Activated CD8-positive, alpha-beta memory T cell treated with anti-CD3 and anti-CD28 coated beads for 48 hours (primary cell): ENCODE measurements around the gene COMMD3.

Experiments used
- DNase-seq, 3 experiments: peaks; one replicate each; pipeline ENCODE4 v3.0.0-alpha.2; 2020; ENCODE audit warnings: low read depth in 2 of 3, low spot score in 2 of 3

Gene COMMD3

DNA sequence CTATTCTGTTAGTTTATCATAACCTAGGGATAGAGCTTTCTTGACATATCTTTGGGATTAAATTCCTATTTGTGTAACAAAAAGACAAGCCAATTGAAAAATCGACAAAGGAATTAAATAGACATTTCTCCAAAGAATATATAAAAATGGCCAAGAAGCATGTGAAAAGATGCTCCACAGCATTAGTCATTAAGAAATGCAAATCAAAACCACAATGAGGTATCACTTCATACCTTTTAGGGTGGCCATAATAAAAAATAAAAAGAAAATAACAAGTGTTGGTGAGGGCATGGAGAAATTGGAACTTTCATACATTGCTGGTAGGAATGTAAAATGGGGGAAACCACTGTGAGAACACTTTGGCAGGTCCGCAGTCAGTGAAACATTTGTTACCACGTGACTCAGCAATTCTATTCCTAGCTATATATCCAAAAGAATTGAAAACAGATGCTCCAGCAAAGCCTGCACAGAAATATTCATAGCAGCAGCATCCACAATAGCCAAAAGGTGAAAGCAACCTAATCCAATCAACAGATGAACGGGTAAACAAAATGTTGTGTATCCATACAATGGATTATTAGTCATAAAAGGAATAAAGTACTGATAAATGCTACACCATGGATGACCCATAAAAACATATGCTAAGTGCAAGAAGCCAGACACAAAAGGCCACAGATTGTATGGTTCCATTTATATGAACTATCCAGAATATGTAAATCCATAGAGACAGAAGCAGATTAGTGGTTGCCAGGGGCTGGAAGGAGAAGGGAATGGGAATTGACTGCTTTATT lies 49.7 kb downstream of the COMMD3 start:
- DNase-seq = no peak

DNA sequence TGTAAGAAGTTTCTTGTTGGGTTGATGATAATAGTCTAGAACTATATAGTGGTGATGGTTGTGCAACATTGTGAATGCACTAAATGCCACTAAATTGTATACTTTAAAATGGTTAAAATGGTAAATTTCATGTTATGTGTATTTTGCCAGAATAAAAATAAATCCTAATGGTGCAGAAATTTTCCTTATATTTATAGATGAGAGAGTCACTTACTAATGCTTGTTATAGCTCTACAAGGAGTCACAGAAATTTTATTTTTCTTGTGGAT lies 50.2 kb downstream of the COMMD3 start:
- no peak for DNase-seq

DNA sequence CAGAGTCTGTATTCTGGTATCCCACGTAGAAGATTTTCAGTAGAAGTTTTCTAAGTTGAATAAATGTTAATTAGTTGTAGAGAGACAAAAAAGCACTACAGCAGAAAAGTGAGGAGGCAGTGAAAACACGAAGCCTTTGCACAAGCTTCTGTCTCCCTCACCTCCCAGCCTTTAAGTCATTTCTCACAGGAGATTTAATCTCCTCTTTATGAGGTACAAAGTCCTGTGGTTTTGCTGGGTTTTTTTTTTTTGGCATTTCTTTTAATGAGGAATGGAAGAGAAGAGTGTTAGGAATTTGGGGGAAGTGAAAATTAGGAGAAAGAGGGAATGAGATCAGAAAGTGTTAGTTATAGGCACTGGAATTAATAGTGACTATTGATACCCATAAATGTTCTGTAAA lies 50.6 kb downstream of the COMMD3 start:
- no peak for DNase-seq

DNA sequence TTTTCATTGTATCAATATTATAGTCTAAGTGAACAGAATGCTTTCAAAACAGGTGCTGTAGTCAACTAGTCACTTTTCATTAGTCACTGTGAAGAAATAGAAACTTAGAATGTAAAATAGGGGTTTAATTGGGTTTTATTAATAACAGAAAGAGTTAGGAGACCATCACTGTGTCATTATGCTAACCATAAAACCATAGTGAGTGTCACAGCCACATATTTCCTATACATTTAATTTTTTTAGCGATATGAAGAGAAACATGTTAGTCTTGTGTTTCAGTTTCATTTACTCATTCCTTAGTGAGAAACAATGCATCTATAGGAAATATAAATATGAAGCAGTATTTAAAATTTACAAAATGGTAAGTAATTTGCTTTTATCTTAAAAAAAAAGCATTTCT lies 51.3 kb downstream of the COMMD3 start:
- no peak for DNase-seq

DNA sequence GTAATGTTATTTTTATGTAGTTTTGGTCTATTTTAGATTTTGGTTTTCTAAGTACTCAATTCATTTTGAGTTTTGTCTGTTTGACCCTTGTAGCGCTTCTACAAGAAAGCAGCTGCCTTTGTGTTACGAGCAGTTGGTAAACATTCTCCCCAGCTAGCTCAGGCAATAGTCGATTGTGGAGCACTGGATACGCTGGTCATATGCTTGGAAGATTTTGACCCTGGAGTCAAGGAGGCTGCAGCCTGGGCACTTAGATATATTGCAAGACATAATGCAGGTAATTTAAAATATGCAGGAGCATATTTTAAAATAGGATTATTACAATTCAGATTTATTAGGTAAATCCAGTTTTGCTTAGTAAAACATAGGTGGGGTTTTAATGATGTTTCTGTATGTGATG lies 52.2 kb downstream of the COMMD3 start:
- DNase-seq = no peak

DNA sequence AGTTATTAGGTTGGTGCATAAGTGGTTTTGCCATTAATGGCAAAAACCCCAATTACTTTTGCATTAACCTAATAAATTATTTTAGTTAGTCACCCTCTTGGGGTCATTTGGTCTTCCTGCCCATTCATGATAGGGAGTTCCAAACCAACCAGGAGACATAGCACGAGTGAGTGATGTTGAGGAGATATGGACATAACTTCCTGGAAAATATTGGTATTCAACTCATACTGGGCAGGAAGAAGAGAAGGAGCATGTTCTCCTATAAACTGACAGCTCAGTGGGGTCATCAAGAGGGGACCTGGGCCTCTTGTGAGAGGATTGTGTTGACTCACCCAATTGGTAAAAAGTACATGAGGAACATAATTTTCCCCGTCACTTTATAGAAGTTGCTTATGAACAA lies 52.8 kb downstream of the COMMD3 start:
- DNase-seq = no peak

DNA sequence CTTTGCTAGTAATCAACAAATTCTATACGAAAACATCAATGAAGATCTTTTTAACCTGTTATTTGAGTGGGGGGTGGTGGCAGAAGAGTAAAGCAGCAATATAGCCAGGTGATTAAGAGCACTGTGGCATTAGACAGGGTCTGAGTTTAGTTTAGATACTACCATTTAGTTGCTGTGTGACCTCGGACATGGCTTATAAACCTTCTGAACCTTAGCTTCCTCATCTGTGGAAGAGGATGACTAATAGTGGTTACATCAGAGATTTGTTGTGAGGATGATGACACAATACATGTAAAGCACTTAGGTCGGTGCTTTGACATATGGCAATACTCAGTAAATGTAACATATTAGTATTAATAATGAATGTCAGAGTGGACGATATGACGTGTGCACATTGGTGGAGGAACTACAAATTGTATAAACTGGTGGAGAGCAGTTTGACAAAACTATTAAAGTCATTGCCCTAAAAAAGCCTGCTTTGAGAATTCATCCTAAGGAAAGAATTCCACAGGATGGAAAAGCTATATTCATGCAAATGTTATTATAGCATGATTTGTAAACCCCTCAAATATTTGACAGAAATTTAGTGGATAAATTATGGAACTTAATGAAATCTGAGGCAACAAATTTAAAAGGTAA lies 53.4 kb downstream of the COMMD3 start:
- DNase-seq = no peak
